Measurements from ENCODE around the gene SPATA2L. TPM values are rescaled to one million over a fixed set of nuclear protein-coding genes. Genes with fewer than 3 reads are reported as not detected.

The SPATA2L gene
- total RNA-seq, 1 donor from 2014 or later = 12.9 TPM

- intact Hi-C loops (cut with micrococcal nuclease) = loop anchor here (1.0 to 5.0 kb wide), 4 partner anchors 10 to 360 kb away; no protein-coding TSS in a partner anchor
- peak; percentile 82 for DNase-seq (ENCODE audit: low spot score)
- H3K4me3 Mint-ChIP-seq (ENCODE audit: low read depth) = peak overlapping the region; percentile 87
- no peaks in the 10 kb centered on the region for H3K9me3 Mint-ChIP-seq
- H3K27ac Mint-ChIP-seq = peak overlapping the region; percentile 79
- H3K4me1 Mint-ChIP-seq (ENCODE audit: low read depth) = peaks cover 37% of the 10 kb centered on the region
- peaks cover 37% of the 10 kb centered on the region for H3K36me3 Mint-ChIP-seq (ENCODE audit: low read depth)
- no peaks in the 10 kb centered on the region for H3K27me3 Mint-ChIP-seq (ENCODE audit: low read depth)
Observed at GRCh38 chr16:89722392-89723278, 21.1 kb upstream of the SPATA2L start.

- peaks cover 33% of the 10 kb centered on the region for H3K4me1 Mint-ChIP-seq (ENCODE audit: low read depth)
- no peaks in the 10 kb centered on the region for H3K9me3 Mint-ChIP-seq
- DNase-seq (ENCODE audit: low spot score) = peak; percentile 82
- no peaks in the 10 kb centered on the region for H3K27me3 Mint-ChIP-seq (ENCODE audit: low read depth)
- peak overlapping the region; percentile 87 for H3K4me3 Mint-ChIP-seq (ENCODE audit: low read depth)
- H3K27ac Mint-ChIP-seq = peak overlapping the region; percentile 28
- intact Hi-C loops (cut with micrococcal nuclease) = loop anchor here (1.0 to 5.0 kb wide), 6 partner anchors 9 to 361 kb away; partner anchors contain the start of gene SPATA2L
- H3K36me3 Mint-ChIP-seq (ENCODE audit: low read depth) = peaks cover 35% of the 10 kb centered on the region
Observed at GRCh38 chr16:89721546-89722391, 20.3 kb upstream of the SPATA2L start.

- intact Hi-C loops (cut with micrococcal nuclease) = loop anchor here (1.0 to 5.0 kb wide), 5 partner anchors 16 to 361 kb away; partner anchors contain the start of gene SPATA2L
- H3K4me1 Mint-ChIP-seq (ENCODE audit: low read depth) = peaks cover 33% of the 10 kb centered on the region
- peak within 1 kb of the TSS; percentile 87 for H3K4me3 Mint-ChIP-seq (ENCODE audit: low read depth)
- H3K9me3 Mint-ChIP-seq = no peaks in the 10 kb centered on the region
- H3K27ac Mint-ChIP-seq = peak within 1 kb of the TSS; percentile 79
- H3K36me3 Mint-ChIP-seq (ENCODE audit: low read depth) = peaks cover 39% of the 10 kb centered on the region
- H3K27me3 Mint-ChIP-seq (ENCODE audit: low read depth) = no peaks in the 10 kb centered on the region
- peak; percentile 76 for DNase-seq (ENCODE audit: low spot score)
Observed at GRCh38 chr16:89720813-89721545, 19.5 kb upstream of the SPATA2L start, which contains the start of the genes VPS9D1 and ZNF276. VPS9D1 (minus strand) TSS chr16:89720898; CDS start chr16:89720861, 37 bp downstream. ZNF276 (plus strand) TSS chr16:89721537; CDS start chr16:89721641, 104 bp downstream.

- Mint-ChIP-seq H3K4me3 (ENCODE audit: low read depth) (peak overlapping the region; percentile 68), H3K9me3 (no peaks in the 10 kb centered on the region), H3K4me1 (ENCODE audit: low read depth) (peaks cover 33% of the 10 kb centered on the region), H3K27ac (no peak overlapping the region), H3K36me3 (ENCODE audit: low read depth) (peaks cover 39% of the 10 kb centered on the region), H3K27me3 (ENCODE audit: low read depth) (no peaks in the 10 kb centered on the region)
- intact Hi-C loops (cut with micrococcal nuclease) = loop anchor here (2.0 to 5.0 kb wide), 4 partner anchors 16 to 362 kb away; no protein-coding TSS in a partner anchor
- no peak for DNase-seq (ENCODE audit: low spot score)
Observed at GRCh38 chr16:89720551-89720812, 19.0 kb upstream of the SPATA2L start.

- Mint-ChIP-seq H3K9me3 (no peaks in the 10 kb centered on the region), H3K4me3 (ENCODE audit: low read depth) (no peak overlapping the region), H3K27ac (no peak overlapping the region), H3K4me1 (ENCODE audit: low read depth) (peaks cover 22% of the 10 kb centered on the region), H3K27me3 (ENCODE audit: low read depth) (no peaks in the 10 kb centered on the region), H3K36me3 (ENCODE audit: low read depth) (peaks cover 36% of the 10 kb centered on the region)
- DNase-seq (ENCODE audit: low spot score) = no peak
- intact Hi-C loops (cut with micrococcal nuclease) = no loop called here
Observed at GRCh38 chr16:89717688-89718505, 16.4 kb upstream of the SPATA2L start.

- no peaks in the 10 kb centered on the region for H3K9me3 Mint-ChIP-seq
- peaks cover 17% of the 10 kb centered on the region for H3K4me1 Mint-ChIP-seq (ENCODE audit: low read depth)
- peak overlapping the region; percentile 17 for H3K4me3 Mint-ChIP-seq (ENCODE audit: low read depth)
- intact Hi-C loops (cut with micrococcal nuclease) = no loop called here
- H3K27ac Mint-ChIP-seq = no peak overlapping the region
- peaks cover 31% of the 10 kb centered on the region for H3K36me3 Mint-ChIP-seq (ENCODE audit: low read depth)
- H3K27me3 Mint-ChIP-seq (ENCODE audit: low read depth) = no peaks in the 10 kb centered on the region
- no peak for DNase-seq (ENCODE audit: low spot score)
Observed at GRCh38 chr16:89716916-89717687, 15.6 kb upstream of the SPATA2L start.

GRCh38 chr16:89716493-89716892 is 15.0 kb upstream of the SPATA2L start:
- H3K36me3 Mint-ChIP-seq (ENCODE audit: low read depth) = peaks cover 31% of the 10 kb centered on the region
- DNase-seq (ENCODE audit: low spot score) = no peak
- no peaks in the 10 kb centered on the region for H3K27me3 Mint-ChIP-seq (ENCODE audit: low read depth)
- no peak overlapping the region for H3K4me3 Mint-ChIP-seq (ENCODE audit: low read depth)
- H3K27ac Mint-ChIP-seq = no peak overlapping the region
- H3K4me1 Mint-ChIP-seq (ENCODE audit: low read depth) = peaks cover 17% of the 10 kb centered on the region
- H3K9me3 Mint-ChIP-seq = no peaks in the 10 kb centered on the region
- intact Hi-C loops (cut with micrococcal nuclease) = no loop called here

GRCh38 chr16:89712274-89712781 is 10.8 kb upstream of the SPATA2L start:
- H3K27ac Mint-ChIP-seq = peak overlapping the region; percentile 38
- no peaks in the 10 kb centered on the region for H3K27me3 Mint-ChIP-seq (ENCODE audit: low read depth)
- intact Hi-C loops (cut with micrococcal nuclease) = loop anchor here (1.0 kb wide), 1 partner anchor 10 kb away; no protein-coding TSS in a partner anchor
- H3K9me3 Mint-ChIP-seq = no peaks in the 10 kb centered on the region
- H3K4me3 Mint-ChIP-seq (ENCODE audit: low read depth) = peak overlapping the region; percentile 79
- no peak for DNase-seq (ENCODE audit: low spot score)
- H3K4me1 Mint-ChIP-seq (ENCODE audit: low read depth) = peaks cover 2% of the 10 kb centered on the region
- peaks cover 18% of the 10 kb centered on the region for H3K36me3 Mint-ChIP-seq (ENCODE audit: low read depth)

GRCh38 chr16:89711601-89712273 is 10.2 kb upstream of the SPATA2L start:
- intact Hi-C loops (cut with micrococcal nuclease) = loop anchor here (1.0 kb wide), 1 partner anchor 11 kb away; no protein-coding TSS in a partner anchor
- H3K4me1 Mint-ChIP-seq (ENCODE audit: low read depth) = peaks cover 2% of the 10 kb centered on the region
- DNase-seq (ENCODE audit: low spot score) = peak; percentile 63
- H3K27me3 Mint-ChIP-seq (ENCODE audit: low read depth) = no peaks in the 10 kb centered on the region
- no peak overlapping the region for H3K27ac Mint-ChIP-seq
- H3K36me3 Mint-ChIP-seq (ENCODE audit: low read depth) = peaks cover 15% of the 10 kb centered on the region
- H3K9me3 Mint-ChIP-seq = no peaks in the 10 kb centered on the region
- H3K4me3 Mint-ChIP-seq (ENCODE audit: low read depth) = peak overlapping the region; percentile 79

GRCh38 chr16:89710709-89711564 is 9.4 kb upstream of the SPATA2L start:
- intact Hi-C loops (cut with micrococcal nuclease) = no loop called here
- Mint-ChIP-seq H3K4me1 (ENCODE audit: low read depth) (peaks cover 4% of the 10 kb centered on the region), H3K4me3 (ENCODE audit: low read depth) (no peak overlapping the region), H3K36me3 (ENCODE audit: low read depth) (peaks cover 11% of the 10 kb centered on the region), H3K27ac (no peak overlapping the region), H3K27me3 (ENCODE audit: low read depth) (no peaks in the 10 kb centered on the region), H3K9me3 (no peaks in the 10 kb centered on the region)
- no peak for DNase-seq (ENCODE audit: low spot score)

Measured in activated T-helper 2 cell treated with anti-CD3 and anti-CD28 coated beads, Interferon-gamma antibody, Interleukin-2, Interleukin-4, amounts not matched to agents 10 μg/mL and 5 μg/mL and 100 μg/mL, durations not matched to agents 14 hours and 24 hours and 36 hours (primary cell).